ENCODE results near the gene PACRG. TPM values are rescaled to one million over a fixed set of nuclear protein-coding genes. Genes with fewer than 3 reads are reported as not detected.

PACRG gene
- total RNA-seq, 3 donors from 2014 or later: 0.64 to 6.4 (median 4.6) TPM

DNA sequence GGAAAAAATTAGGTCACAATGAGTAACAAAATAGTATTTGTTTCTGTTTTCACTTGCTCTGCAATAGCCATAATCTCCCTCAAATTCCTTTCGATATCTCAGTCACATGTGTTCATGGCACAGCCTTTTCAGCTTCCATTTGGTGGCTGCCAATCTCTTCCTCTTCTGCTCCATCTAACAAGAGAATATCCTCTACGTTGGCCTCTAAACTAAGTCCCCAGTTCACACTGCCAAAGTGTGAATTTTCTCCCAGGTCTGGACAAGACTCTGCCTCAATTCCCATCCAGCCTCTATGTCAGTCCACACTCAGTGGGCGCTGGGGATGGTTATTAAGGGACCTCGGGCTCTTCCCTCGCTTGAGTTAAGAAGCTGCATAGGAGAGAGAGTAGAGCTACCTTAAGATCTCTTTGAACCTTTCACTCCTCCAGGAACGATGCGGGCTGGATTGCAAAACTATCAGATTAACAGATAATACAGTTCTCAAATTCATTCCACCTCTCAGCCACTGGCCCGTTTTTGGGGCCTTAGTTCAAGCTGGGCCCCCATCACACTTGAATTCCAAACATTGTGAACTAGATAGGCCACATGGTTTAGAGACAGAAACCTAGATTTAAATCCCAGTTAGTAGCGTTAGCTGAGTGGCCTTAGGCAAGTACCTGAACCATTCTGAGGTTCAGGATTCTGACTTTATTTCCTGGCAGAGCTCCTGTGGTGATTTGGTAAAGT, 436.6 kb downstream of the PACRG start:
- Histone ChIP-seq H3K4me3 (no peak overlapping the region), H3K27ac (no peak overlapping the region), H3K27me3 (no peaks in the 10 kb centered on the region), H3K9me3 (no peaks in the 10 kb centered on the region), H3K36me3 (no peaks in the 10 kb centered on the region), H3K4me1 (no peaks in the 10 kb centered on the region)
- intact Hi-C loops (cut with DNase I; ENCODE audit: low total_unique reads): no loop called here
- TF ChIP-seq POLR2A (IDR thresholded peaks at IDR 0.05) (no peak), POLR2AphosphoS5 (IDR thresholded peaks at IDR 0.05) (no peak)
- TF ChIP-seq, protein P1, sequence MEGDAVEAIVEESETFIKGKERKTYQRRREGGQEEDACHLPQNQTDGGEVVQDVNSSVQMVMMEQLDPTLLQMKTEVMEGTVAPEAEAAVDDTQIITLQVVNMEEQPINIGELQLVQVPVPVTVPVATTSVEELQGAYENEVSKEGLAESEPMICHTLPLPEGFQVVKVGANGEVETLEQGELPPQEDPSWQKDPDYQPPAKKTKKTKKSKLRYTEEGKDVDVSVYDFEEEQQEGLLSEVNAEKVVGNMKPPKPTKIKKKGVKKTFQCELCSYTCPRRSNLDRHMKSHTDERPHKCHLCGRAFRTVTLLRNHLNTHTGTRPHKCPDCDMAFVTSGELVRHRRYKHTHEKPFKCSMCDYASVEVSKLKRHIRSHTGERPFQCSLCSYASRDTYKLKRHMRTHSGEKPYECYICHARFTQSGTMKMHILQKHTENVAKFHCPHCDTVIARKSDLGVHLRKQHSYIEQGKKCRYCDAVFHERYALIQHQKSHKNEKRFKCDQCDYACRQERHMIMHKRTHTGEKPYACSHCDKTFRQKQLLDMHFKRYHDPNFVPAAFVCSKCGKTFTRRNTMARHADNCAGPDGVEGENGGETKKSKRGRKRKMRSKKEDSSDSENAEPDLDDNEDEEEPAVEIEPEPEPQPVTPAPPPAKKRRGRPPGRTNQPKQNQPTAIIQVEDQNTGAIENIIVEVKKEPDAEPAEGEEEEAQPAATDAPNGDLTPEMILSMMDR (IDR thresholded peaks at IDR 0.05): no peak
- no peak for DNase-seq (ENCODE audit: low spot score in 2 of 2)

DNA sequence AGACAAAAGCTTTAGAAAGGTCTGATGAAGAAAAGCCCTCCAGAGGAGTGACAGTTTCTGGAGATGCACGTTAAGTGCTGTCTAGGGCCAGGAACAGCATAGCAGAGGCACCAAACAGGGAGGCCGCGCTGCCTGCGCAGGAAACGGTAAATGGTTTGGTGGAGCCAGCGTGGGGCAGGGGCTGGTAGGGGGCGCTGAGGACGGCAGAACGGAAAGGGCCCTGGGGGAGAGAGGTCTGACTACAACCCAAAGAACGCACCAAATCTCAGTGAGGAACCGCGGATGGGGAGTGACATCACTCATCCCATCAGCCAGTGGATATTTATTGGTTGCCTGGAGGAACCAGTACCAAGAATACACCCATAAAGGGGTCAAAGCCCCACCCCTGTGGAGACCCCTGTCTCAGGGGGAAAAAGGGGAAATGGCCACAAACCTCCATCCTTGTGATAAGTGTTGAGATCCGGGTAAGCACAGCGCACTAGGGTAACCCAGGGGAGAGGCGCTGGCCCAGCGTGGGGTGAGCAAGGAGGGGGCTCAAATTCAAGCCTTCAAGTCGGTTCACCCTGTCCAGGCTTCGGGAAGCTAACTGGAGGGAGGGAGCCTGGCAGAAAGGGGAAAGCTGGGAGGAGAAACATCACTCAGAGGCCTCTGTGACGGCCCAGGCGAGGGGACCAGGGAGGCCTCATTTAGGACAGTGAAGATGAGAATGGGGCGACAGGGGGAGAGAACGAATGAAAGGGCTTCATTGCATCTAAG, 437.6 kb downstream of the PACRG start:
- Histone ChIP-seq H3K4me1 (no peaks in the 10 kb centered on the region), H3K36me3 (no peaks in the 10 kb centered on the region), H3K9me3 (peaks cover 0 to 4% of the 10 kb centered on the region in 2 donors), H3K27me3 (no peaks in the 10 kb centered on the region), H3K27ac (no peak overlapping the region), H3K4me3 (no peak overlapping the region)
- DNase-seq (ENCODE audit: low spot score in 2 of 2): no peak
- TF ChIP-seq, protein P1 (IDR thresholded peaks at IDR 0.05): no peak
- no peak for TF ChIP-seq POLR2AphosphoS5 (IDR thresholded peaks at IDR 0.05)
- intact Hi-C loops (cut with DNase I; ENCODE audit: low total_unique reads): no loop called here

DNA sequence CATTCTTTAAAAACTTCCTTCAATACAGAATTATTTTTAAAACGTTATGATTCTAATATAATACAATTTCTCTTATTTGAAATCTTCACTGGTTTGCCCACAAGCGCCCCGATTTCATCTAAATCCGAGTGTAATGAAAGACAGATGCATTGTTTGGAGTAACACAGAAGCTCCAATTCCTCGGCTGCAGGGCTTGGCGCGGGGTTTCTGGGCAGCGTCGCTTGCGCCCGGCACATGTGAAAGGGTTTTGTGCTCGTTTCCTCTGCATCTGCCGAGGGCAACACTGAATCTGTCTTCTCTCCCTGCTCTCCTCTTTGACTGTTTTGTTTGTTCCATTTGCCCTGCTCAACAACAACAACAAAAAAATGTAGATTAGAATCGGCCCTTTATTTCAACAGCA, 438.1 kb downstream of the PACRG start:
- Histone ChIP-seq H3K4me3 (no peak overlapping the region), H3K27me3 (no peaks in the 10 kb centered on the region), H3K4me1 (no peaks in the 10 kb centered on the region), H3K9me3 (peaks cover 0 to 6% of the 10 kb centered on the region in 2 donors), H3K27ac (no peak overlapping the region), H3K36me3 (no peaks in the 10 kb centered on the region)
- no peak for TF ChIP-seq POLR2A (IDR thresholded peaks at IDR 0.05)
- no peak for TF ChIP-seq POLR2AphosphoS5 (IDR thresholded peaks at IDR 0.05)
- TF ChIP-seq, protein P1 (IDR thresholded peaks at IDR 0.05): no peak
- no peak for DNase-seq (ENCODE audit: low spot score in 2 of 2)
- intact Hi-C loops (cut with DNase I; ENCODE audit: low total_unique reads): no loop called here

DNA sequence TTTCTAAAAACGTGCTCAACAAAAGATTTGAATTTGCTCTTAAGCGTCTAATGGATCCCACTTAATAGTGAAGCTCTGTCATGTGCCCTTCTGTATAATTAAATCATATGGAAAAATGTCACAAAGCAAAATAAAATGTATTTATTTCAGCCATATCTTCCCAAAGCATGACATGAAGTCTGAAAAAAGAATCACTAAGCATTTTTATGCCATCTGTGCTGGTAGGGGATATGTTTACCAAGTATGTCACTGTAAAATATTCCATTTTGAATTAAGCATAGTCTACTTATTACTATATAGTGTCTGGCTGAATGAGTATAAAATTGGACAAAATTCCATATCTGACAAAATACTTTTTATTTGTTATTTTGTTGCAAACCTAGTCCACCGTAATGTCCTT, 438.7 kb downstream of the PACRG start:
- Histone ChIP-seq H3K27me3 (no peaks in the 10 kb centered on the region), H3K27ac (no peak overlapping the region), H3K4me1 (no peaks in the 10 kb centered on the region), H3K9me3 (peaks cover 0 to 6% of the 10 kb centered on the region in 2 donors), H3K4me3 (no peak overlapping the region), H3K36me3 (no peaks in the 10 kb centered on the region)
- intact Hi-C loops (cut with DNase I; ENCODE audit: low total_unique reads): no loop called here
- no peak for TF ChIP-seq POLR2A (IDR thresholded peaks at IDR 0.05)
- TF ChIP-seq POLR2AphosphoS5 (IDR thresholded peaks at IDR 0.05): no peak
- TF ChIP-seq, protein P1 (IDR thresholded peaks at IDR 0.05): no peak
- DNase-seq (ENCODE audit: low spot score in 2 of 2): no peak

DNA sequence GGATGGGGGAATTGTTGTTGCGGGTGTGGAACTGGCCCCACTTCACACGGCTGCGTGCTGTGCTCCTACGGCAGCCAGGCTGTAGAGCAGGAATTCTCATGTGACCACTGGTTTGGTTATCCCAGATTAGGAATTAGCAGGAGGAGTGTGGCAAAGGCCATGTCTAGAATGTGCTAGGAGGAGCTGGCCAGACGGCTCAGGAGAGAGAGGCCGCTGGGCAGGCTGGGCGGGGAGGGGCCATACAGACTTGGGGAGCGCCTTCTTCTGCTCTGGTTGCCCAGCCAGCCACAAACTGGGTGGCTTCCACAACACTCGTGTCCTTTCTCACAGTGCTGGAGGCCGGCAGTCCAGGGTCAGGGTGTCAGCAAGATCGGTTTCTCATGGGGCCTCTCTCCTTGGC, 441.7 kb downstream of the PACRG start:
- H3K27ac ChIP-seq: no peak overlapping the region
- no peak for DNase-seq (ENCODE audit: low spot score in 2 of 2)
- H3K36me3 ChIP-seq: no peaks in the 10 kb centered on the region
- no peaks in the 10 kb centered on the region for H3K4me1 ChIP-seq
- H3K4me3 ChIP-seq: no peak overlapping the region
- H3K27me3 ChIP-seq: no peaks in the 10 kb centered on the region
- H3K9me3 ChIP-seq: peaks cover 0 to 6% of the 10 kb centered on the region in 2 donors
- intact Hi-C loops (cut with DNase I; ENCODE audit: low total_unique reads): no loop called here
- TF ChIP-seq POLR2A (IDR thresholded peaks at IDR 0.05) (no peak), POLR2AphosphoS5 (IDR thresholded peaks at IDR 0.05) (no peak)
- TF ChIP-seq, protein P1 (IDR thresholded peaks at IDR 0.05): no peak
